Stimulated activated CD4-positive, alpha-beta T cell treated with anti-CD3 and anti-CD28 coated beads, TNF-alpha, amount 100 ng/mL, for 24 hours (primary cell): ENCODE measurements around the gene MSLN.

Source experiments
- DNase-seq, 3 experiments: peaks; one replicate each; pipeline ENCODE4 v3.0.0-alpha.2; 2020; ENCODE audit warnings: low read depth in 3 of 3

MSLN gene

GRCh38 chr16:722835-723633 lies 37.5 kb upstream of the MSLN start:
- no peak for DNase-seq

DNA sequence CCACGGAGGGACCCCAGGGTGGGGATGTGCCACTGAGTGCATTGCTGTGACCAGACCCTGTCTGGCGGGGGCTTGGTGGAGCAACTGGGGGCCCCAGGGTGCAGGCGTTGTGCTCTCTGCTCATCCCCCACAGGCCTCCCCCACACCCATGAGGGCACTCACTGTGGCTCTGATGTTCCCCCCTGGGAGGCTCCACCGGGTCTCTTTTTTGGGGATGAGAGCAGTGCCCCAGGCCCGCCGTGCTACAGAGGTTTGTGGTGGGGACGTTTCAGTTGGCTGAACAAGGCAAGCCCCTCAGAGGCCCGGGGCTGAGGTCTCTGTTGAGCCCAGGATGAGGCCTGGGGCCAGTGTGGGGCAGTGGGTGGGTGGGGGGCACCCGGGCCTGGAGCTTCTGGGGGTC lies 36.8 kb upstream of the MSLN start:
- no peak for DNase-seq

DNA sequence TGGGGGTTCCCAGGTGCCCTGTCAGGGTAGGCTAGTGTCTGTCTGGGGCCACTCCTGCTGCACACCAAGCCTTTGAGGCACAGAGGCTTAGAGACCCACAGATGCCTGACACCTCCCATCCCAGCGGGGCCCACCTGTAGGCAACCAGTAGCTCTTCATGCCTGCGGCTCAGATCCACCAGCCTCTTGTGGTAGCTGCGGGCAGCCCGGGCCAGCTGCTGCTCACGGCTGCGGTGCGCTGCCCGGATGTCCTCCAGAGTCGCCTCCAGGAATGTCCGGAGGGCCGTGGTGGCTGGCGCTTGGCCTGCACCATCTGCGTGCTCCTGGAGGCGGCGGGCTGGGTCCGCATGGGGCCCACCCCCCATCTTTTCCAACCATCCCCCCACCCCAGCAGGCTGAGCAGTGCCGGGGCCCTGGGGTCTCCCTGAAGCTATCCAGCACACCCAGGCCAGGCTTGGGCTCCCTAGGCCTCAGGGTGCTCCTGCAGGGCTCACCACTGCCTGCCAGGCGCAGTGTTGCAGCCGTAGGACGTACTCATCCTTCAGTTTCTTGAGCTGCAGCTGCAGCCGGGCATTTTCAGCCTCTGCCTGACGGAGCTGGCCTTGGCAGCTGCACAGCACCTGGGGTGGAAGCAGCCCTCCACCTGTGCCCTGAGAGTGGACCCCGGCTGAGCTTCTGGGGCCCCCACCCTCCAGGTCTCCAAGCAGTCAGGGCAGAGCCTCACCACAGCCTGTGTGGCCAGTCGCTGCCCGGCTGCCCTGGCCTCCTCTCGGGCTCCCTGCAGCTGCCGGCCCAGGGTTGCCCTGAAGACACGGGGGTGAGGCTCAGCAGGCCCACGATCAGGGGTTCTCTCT lies 36.1 kb upstream of the MSLN start:
- no peak for DNase-seq

DNA sequence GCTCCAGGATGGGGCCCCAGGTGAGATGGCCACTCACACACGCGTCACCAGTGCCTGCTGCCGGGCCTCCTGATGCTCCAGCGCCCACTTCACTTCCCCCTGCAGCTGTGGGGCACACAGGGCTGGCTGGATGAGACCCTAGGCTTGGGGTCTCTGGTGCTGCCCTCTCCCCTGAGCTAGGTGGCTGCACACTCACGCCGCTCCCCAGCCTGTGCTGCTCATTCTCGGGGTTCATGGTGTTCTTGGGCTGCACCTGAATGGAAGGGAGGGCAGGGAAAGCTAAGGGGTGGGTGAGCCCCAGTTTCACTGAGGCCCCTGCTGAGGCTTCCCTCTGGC lies 35.5 kb upstream of the MSLN start:
- no peak for DNase-seq

- no peak for DNase-seq
Measured at GRCh38 chr16:725463-726187, 34.9 kb upstream of the MSLN start.

- DNase-seq = no peak
Measured at GRCh38 chr16:726188-726437, 34.4 kb upstream of the MSLN start.

DNA sequence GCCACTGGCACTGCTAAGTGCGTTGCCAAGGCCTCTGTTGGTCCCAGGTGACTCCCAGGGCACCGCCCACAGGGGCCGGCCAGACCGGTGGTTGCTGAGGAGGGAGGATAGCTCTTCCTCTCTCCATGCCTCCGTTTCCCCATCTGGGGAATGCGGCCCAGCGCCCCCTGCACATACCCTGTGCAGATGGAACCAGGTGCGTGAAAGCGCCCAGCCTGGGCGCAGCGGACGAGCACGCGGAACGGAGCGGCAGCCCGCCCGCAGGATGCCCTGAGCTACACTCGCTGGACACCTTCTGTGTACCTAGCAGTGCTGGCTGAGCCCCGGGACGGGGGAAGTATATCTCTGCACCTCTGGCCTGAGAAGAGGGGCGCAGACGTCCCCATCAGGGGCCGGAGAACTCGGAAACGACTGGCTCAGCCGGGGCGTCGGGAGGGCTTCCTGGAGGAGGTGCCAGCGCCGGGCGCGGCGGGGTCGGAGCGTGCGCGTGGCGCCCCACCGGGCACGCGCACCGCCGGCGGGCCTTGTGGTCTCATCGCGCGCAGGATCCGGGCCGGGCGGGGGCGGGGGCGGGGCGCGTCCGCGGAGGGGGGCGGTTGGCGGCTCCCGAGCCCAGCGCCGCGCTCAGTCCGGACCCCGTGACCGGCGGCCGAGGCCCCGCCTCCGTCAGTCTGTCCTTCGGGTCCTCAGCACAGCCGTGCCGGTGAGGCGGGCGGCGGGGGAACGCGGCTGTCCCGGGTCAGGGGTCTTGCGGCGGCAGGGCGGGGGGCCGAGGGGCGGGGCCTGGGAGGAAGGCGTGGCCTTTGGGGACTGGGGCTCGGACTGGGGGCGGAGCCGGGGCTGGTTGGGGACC lies 33.9 kb upstream of the MSLN start, which contains the start of the genes CCDC78 and HAGHL:
Gene CCDC78 (minus strand): TSS at position 6 of the 853 bp plus-strand sequence. CDS start 76 bp downstream, outside the sequence.
Gene HAGHL (plus strand): TSS at position 669 of the 853 bp plus-strand sequence. CDS start 404 bp downstream, outside the sequence.
- DNase-seq = peak in 1 of 3 experiments; percentile 70

DNA sequence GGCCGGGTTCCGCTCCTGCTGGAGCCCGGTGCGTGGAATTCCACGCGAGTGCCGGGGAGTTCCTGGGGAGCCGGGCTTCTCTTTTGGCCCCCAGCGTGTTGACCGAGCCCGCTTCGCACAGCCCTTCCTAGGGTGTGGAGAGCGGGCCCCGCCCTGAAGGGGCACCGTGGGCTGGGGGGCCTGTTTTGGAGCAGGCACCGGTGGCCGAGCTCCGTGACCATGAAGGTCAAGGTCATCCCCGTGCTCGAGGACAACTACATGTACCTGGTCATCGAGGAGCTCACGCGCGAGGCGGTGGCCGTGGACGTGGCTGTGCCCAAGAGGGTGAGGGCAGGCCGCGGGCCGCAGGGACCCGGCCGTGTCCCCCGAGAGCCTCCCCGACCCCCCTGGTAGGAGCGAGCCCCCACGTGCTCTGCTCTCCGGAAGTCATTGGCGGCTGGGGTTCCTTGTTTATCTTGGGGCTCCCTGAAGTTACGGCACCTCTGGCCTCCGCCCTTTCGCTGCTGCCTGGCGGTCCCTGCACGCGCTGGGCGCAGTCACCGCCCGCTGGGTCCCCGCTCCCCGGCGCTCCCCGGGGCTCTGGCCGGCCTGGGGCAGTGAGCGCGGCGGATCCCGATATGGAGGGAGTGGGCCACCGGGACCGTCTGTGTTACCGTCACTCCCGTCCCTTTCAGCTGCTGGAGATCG lies 33.1 kb upstream of the MSLN start:
- no peak for DNase-seq

DNA sequence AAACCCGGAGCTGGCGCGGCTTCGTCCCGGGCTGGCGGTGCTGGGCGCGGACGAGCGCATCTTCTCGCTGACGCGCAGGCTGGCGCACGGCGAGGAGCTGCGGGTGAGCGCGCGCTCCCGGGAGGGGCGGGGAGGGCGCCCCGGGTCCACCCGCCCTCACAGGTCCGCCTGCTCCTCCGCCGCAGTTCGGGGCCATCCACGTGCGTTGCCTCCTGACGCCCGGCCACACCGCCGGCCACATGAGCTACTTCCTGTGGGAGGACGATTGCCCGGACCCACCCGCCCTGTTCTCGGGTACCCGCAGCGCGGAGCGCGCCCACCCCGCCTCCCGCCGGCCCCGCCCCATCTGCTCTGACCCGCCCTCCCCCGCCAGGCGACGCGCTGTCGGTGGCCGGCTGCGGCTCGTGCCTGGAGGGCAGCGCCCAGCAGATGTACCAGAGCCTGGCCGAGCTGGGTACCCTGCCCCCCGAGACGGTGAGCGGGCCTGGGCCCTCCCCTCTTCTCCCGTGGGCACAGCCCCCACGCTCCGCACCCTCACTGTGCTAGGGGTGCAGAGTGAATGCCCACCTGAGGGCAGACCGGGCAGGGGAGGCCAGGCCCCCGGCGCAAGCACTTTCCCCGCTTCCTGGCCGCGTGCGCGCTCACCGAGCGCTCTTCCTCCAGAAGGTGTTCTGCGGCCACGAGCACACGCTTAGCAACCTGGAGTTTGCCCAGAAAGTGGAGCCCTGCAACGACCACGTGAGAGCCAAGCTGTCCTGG lies 32.2 kb upstream of the MSLN start:
- DNase-seq = peak in 1 of 3 experiments; percentile 69

DNA sequence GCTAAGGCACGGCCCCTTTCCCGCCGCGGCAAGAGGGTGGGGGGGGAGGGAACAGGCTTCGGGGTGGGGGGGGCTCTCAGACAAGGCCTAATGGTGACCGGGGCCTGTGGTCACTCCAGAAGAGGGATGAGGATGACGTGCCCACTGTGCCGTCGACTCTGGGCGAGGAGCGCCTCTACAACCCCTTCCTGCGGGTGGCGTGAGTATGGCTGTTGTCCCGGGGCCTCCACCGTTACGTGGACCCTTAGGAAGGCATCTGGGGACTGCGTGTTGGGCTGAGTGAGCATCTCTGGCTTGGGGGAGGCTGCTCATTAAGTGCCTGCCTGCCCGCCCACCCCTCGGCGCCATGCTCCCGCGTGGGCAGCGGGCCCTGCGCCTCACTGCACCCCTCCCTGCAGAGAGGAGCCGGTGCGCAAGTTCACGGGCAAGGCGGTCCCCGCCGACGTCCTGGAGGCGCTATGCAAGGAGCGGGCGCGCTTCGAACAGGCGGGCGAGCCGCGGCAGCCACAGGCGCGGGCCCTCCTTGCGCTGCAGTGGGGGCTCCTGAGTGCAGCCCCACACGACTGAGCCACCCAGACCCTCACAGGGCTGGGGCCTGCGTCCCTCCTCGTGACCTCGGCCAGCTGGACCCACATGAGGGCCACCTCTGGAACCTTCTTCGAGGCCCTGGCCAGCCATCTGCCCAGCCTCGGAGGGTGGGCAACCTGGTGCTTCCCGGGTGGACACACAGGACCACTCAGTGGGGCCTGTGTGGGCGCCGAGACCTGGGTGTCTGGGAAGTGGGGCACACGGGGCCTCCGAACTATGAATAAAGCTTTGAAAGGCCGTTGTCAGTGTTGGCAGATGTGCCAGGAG lies 31.4 kb upstream of the MSLN start:
- no peak for DNase-seq

- DNase-seq = no peak
Measured at GRCh38 chr16:729768-730665, 30.5 kb upstream of the MSLN start.

DNA sequence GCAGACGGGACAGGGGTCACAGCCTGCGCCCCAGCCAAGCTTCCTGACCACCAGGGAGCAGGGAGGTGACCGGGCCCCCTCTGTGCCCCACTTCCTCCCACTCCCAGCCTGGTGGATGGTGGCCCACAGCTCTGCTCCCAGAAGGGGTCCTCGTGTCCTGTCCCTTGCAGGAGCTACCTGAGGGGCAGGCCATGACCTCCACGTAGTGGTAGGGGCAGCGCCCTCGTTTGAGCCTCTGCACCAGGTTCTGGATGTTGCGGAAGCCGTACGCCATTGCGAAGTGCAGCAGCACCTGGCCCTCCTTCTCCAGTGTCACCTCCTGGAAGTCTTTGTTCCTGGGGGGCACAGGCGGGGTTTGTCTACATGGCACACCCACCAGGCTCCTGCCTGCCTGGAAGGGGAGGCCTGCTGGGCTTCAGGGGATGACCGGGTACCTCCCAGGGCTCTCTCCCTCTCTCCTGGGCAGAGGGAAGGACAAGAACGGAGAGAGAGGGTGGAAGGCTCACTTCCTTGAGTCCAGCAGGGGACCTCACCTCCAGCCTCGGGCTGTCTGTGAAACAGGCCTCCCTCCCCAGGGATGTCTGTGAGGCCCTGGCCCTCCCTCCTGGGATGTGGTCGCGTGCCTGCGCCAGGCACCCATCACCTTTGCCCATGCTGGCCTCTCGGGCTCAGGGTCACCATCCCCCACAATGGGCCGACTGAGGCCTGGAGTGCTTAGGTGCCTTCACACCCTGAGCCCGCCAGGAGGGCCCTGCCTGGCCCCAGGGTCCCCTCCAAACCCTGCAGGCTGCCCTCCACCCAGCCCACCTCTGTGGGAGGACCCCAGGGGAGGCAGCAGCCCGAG lies 29.6 kb upstream of the MSLN start:
- no peak for DNase-seq

- DNase-seq = no peak
Measured at GRCh38 chr16:732332-732731, 28.2 kb upstream of the MSLN start.

- DNase-seq = no peak
Measured at GRCh38 chr16:732936-733335, 27.6 kb upstream of the MSLN start.

DNA sequence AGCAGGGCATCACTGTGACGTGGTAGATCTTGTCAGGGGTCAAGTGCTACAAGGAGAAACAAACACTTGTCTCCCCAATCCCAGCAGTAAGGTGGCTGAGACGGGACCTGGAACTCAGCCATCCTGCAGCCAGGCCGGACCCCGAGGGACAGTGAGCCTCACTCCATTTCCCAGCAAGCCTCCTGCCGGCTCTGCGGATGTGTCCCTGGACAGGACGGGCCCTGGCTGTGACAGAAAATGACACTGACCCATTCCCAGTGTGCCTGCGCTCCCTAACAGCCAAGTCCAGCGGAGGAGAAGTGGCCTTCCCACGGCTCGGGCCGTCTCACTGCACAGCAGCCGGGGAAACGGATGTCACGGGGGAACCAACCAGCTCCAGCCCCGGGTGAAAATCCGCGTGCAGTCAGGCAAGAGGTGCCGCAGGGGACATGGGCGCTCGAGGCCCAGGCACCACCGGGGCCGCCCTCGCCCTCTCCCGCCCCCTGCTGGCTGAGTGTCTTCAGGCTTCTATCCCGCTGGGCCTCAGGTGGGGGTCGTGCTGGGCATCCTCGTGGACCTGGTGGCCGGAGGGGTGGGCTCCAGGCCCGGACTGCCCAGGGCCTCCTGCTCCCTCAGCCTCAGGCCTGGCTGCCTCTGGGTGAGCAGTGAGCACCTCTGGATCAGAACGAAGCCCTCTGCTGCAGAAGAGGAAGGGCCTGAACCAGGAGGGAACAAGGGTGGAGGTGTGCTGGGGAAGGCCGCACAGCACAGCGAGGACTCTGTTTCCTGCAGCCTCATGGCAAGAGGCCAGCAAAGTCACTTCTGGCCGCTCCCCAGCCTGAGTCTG lies 26.9 kb upstream of the MSLN start:
- no peak for DNase-seq

DNA sequence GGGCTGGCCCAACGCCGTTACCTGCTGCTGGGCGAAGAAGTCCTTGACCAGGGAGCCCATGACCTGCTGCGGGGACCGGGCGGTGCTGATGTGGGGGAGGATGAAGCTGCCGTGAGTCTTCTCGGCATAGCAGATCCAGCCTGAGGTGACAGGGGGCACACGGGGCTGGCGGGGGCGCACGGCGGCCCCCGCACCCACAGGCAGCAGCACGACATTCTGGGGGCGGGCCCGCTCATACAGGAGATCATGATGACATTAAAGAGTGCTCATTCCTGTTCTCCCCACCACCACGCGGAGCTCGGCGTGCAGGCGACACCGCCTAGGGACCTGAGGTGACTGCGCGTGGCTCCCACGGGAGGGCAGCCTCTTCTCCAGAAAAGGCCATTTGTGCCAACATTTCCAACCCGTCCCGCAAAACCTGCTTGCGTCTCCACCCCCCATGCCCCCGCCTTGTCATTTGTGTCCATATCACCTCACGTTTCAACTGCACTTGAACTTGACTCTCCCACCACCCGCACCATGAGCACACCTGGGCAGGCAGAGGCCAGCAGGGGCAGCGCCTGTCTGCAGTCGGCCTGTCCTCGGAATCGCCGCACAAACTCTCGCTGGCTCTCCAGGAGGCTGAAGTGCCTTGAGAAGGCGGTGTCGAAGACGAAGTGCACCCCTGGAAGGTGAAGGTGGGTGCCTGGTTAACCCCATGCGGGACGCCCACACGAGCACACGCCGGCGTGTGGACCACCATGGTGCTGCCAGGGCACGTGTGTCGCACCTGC lies 26.1 kb upstream of the MSLN start:
- no peak for DNase-seq
